Lower leg skin (tissue), 3 donors: Measurements from ENCODE around the gene HOXB13.

Experiments used
- POLR2A ChIP-seq, 2 donors: fragments of 450-650 bp; IDR thresholded peaks; one replicate each; pipeline ENCODE4 v1.6.1; 2016 to 2017; ENCODE audit warnings: antibody characterized with exemption in 2 of 2, mild to moderate bottlenecking in 1 of 2, moderate library complexity in 1 of 2
- TF ChIP-seq, protein P1 (sequence below), 3 donors: fragments of 450-650 bp; IDR thresholded peaks; one replicate each; pipeline ENCODE4 v1.5.1; 2016; ENCODE audit warnings: antibody characterized with exemption in 3 of 3, mild to moderate bottlenecking in 3 of 3, moderate library complexity in 2 of 3

DNA sequence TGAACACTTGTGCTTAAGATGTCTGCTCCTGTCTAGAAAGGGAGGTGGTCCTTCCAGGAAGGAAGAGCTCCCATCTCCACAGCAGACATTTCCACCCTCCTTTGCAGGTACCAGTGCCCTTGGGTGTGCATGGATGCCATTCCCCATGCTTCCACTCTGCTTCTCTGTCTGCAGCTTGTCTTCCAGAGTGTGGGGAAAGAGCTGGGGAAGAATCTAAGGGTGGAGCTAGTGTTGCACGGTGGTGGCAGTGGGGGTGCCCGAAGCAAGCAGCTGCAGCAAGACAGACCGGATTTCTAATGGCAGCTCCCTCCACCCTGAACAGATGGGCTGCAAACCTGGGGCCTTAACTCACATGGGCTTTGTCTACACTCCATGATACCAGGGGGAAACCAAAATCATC lies 22.6 kb upstream of the HOXB13 start:
- TF ChIP-seq, protein P1, sequence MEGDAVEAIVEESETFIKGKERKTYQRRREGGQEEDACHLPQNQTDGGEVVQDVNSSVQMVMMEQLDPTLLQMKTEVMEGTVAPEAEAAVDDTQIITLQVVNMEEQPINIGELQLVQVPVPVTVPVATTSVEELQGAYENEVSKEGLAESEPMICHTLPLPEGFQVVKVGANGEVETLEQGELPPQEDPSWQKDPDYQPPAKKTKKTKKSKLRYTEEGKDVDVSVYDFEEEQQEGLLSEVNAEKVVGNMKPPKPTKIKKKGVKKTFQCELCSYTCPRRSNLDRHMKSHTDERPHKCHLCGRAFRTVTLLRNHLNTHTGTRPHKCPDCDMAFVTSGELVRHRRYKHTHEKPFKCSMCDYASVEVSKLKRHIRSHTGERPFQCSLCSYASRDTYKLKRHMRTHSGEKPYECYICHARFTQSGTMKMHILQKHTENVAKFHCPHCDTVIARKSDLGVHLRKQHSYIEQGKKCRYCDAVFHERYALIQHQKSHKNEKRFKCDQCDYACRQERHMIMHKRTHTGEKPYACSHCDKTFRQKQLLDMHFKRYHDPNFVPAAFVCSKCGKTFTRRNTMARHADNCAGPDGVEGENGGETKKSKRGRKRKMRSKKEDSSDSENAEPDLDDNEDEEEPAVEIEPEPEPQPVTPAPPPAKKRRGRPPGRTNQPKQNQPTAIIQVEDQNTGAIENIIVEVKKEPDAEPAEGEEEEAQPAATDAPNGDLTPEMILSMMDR (IDR thresholded peaks at IDR 0.05) = no peak
- no peak for TF ChIP-seq POLR2A (IDR thresholded peaks at IDR 0.05)
